COLO829 (cell line): Measurements from ENCODE around the gene TMC1.
A peak's percentile ranks its signal among the peaks of the same experiment; 100 is the strongest.

ENCODE experiments used
- DNase-seq: peaks from one replicate; pipeline ENCODE4 v3.0.0; 2012; ENCODE audit warnings: low spot score

TMC1 gene

GRCh38 chr9:72680593-72681282 lies 159.3 kb downstream of the TMC1 start:
- no peak for DNase-seq

GRCh38 chr9:72681283-72681630 lies 159.8 kb downstream of the TMC1 start:
- no peak for DNase-seq

- DNase-seq = no peak
Measured at GRCh38 chr9:72684615-72685014, 163.2 kb downstream of the TMC1 start.

- no peak for DNase-seq
Measured at GRCh38 chr9:72685911-72686310, 164.5 kb downstream of the TMC1 start.

GRCh38 chr9:72687331-72687730 lies 165.9 kb downstream of the TMC1 start:
- DNase-seq = peak; percentile 76

GRCh38 chr9:72691671-72692070 lies 170.3 kb downstream of the TMC1 start:
- DNase-seq = no peak

- DNase-seq = no peak
Measured at GRCh38 chr9:72695365-72695764, 174.0 kb downstream of the TMC1 start.

- DNase-seq = no peak
Measured at GRCh38 chr9:72696511-72696910, 175.1 kb downstream of the TMC1 start.

- no peak for DNase-seq
Measured at GRCh38 chr9:72701510-72701909, 180.1 kb downstream of the TMC1 start.

- DNase-seq = no peak
Measured at GRCh38 chr9:72703574-72703973, 182.2 kb downstream of the TMC1 start.

- no peak for DNase-seq
Measured at GRCh38 chr9:72704688-72705375, 183.4 kb downstream of the TMC1 start.

GRCh38 chr9:72718503-72718902 lies 197.1 kb downstream of the TMC1 start:
- DNase-seq = no peak

GRCh38 chr9:72721067-72721466 lies 199.7 kb downstream of the TMC1 start:
- DNase-seq = peak; percentile 26

GRCh38 chr9:72726947-72727346 lies 205.5 kb downstream of the TMC1 start:
- DNase-seq = peak; percentile 58

- DNase-seq = no peak
Measured at GRCh38 chr9:72728031-72728770, 206.8 kb downstream of the TMC1 start.

GRCh38 chr9:72733895-72734294 lies 212.5 kb downstream of the TMC1 start:
- peak; percentile 36 for DNase-seq

- DNase-seq = no peak
Measured at GRCh38 chr9:72734631-72735030, 213.2 kb downstream of the TMC1 start.

- DNase-seq = no peak
Measured at GRCh38 chr9:72743836-72744235, 222.4 kb downstream of the TMC1 start.

- DNase-seq = no peak
Measured at GRCh38 chr9:72749276-72749675, 227.9 kb downstream of the TMC1 start.

- peak; percentile 93 for DNase-seq
Measured at GRCh38 chr9:72751541-72751940, 230.1 kb downstream of the TMC1 start.

- peak; percentile 37 for DNase-seq
Measured at GRCh38 chr9:72753266-72753893, 232.0 kb downstream of the TMC1 start.

- peak; percentile 90 for DNase-seq
Measured at GRCh38 chr9:72755836-72756235, 234.4 kb downstream of the TMC1 start.

GRCh38 chr9:72758944-72759343 lies 237.5 kb downstream of the TMC1 start:
- no peak for DNase-seq
